HG02759 (cell line): ENCODE measurements around the gene RNASEL.

Experiments
- ATAC-seq: cut with Tn5 transposase; IDR thresholded peaks from one replicate; pipeline ENCODE4 v1.9.1; 2021; ENCODE audit warnings: mild to moderate bottlenecking, moderate library complexity; ENCODE audit not compliant: unreplicated experiment

RNASEL gene

DNA sequence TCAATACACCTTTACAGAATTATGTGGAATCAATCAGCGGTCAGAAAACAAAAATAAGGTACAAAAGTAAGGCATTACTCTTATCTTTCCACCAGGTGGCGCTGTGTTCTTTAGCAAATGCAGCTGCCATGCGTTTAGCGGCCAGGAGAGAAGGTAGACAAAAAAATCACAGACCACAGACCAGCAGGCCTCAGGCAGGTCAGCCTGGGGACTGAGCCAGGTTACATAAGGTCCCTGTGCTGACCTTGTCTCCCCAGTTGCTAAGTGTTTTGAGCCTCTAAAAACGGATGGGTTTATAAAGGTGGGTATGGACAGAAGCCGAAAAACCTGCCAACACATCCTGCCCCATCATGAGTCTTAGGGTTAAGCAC lies 12.3 kb upstream of the RNASEL start:
- ATAC-seq = no peak

- ATAC-seq = no peak
Measured at GRCh38 chr1:182600745-182601415, 11.8 kb upstream of the RNASEL start.

GRCh38 chr1:182600036-182600713 lies 11.1 kb upstream of the RNASEL start:
- no peak for ATAC-seq

DNA sequence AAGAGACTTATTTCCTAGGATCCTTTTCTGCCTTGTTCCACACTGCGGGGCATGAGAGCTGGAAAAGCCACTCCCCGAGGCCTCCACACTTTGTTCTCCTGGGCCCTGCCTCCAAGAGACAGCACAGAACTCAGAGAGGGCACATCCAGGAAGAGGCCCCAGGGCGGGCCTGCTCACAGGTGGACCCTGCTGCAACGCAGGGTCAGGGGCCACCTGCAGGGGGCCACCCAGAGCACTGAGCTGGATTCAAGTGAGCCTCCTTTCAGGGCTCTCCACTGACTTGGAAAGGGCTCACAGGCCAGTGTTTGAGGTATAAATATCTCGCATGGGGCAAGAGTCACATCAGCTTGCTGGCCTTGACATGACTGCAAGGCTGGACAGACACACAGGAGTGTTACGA lies 10.3 kb upstream of the RNASEL start:
- ATAC-seq = no peak

DNA sequence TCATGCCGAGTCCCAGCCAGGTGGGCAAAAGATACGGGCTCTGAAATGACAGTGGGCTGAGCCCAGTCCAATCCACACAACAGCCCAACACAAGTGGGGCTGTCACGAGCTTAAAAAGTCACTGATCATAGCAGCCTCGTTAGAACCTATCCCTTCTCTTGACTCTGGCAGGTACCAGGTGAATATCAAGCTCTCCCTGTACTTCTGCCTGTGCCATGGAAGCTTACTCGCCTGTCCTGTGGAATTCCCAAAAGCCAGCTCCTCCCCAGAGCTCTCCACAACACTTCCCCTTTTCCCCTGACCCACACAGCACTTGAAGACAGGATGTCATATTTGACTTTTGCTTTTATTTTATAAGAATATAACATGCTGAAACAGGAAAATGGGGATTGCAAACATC lies 9.2 kb upstream of the RNASEL start:
- no peak for ATAC-seq

DNA sequence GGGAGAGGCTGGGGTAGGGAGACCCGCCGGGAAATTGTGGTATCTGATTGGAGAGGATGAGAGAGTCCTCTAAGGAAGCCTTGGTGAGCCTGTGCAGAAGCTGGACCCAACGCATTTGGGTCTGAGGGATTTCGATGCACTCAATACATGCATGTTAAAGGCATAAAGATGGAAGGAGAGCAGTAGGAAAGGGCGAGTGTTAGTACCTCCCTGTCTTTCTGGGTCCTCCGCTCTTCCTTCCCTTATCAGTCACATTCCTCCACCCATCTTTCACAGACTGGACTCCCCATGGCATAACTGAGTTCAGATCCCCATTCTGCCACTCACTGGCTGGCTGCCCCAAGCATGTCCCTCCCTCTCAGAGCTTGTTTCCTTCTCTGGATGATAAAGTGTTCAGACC lies 7.9 kb upstream of the RNASEL start:
- ATAC-seq = no peak

DNA sequence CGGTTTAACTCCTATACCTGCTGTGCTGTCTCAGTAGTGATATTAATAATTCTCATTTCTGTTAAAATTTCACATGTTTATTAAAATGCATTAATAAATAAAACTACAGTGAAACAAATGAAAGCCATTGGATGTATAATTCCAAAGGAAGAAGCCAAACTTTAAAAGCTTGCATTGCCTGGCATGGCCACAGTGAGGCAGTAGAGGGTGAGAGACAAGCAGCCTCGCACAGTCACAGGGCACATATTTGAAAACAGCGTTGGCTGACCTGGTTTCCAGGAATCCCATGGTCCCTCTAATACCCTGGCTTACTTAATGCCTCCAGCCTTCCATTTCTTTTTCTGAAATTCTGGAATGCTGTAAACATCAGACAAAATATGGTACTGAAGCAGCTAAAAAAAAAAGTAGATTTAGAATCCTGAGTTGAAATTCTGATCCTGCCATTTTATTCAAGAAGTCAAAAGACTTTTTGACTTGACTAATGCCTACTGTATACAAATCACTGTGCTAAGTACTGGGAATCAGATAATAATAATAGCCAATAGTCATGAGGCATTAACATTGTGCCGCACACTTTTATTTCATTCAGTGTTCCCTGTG lies 6.7 kb upstream of the RNASEL start:
- no peak for ATAC-seq

DNA sequence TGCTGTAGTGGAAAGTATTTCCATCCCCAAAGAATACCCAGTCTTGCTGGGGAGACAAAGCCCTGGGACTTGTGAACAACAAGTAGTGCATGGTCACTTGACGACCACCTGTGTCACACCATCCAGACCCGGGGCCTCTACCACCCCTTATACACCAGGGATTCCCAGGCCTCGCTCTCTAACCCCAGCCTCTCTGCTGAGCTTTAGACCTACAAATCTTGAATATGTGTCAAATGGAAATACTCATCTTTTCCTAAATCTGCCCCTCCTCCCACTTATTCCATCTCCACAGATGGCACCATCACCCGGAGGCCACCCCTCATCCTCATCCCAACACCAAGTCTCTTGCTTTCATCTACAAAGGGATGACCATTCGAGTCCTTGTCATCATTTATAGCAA lies 875 bp upstream of the RNASEL start:
- ATAC-seq = no peak

- no peak for ATAC-seq
Measured at GRCh38 chr1:182589520-182589919, 464 bp upstream of the RNASEL start.

GRCh38 chr1:182587666-182588499 lies 1.2 kb downstream of the RNASEL start:
- no peak for ATAC-seq

- ATAC-seq = no peak
Measured at GRCh38 chr1:182587093-182587492, 2.0 kb downstream of the RNASEL start.

- no peak for ATAC-seq
Measured at GRCh38 chr1:182586380-182586779, 2.7 kb downstream of the RNASEL start.

GRCh38 chr1:182584746-182585145 lies 4.3 kb downstream of the RNASEL start:
- ATAC-seq = no peak

DNA sequence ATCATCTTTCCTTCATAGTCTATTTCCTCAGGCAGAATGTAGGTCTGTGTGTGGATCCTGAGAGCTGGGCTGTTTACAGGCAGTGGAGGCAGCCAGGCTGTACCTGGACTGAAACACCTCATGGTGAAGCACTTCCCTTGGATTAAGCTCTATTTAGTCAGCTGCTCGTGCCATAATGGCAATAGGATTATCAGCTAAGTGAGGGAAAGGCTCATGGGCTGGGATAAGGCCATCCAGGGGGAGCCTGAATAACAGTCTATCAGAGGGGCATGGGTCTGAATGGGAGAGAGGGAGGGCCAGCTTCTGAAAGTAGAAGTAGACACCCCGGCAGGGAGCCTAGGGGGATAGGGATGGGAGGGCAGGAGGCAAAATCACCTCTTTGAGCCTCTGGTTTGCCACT lies 8.3 kb downstream of the RNASEL start:
- ATAC-seq = no peak

GRCh38 chr1:182575540-182576149 lies 13.4 kb downstream of the RNASEL start:
- ATAC-seq = no peak

DNA sequence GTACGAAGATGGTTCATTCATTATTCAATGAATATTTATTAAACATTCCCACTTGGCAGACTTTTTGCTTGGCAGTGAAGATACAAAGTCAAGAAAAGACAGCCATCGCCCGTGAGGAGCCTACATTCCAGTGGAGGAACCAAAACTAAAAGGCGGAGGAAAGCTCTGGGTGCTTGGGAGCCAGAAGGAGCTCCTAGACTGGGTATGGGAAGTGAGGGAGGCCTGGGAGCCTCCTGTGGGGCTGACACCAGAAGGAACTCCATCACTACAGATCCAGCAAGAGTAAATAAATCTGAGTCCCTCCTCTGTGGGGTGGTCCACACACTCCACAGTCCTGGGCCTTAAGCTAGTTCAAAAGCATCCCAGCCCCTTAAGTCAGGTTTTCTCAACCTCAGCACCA lies 14.9 kb downstream of the RNASEL start:
- ATAC-seq = no peak

GRCh38 chr1:182570611-182570970 lies 18.5 kb downstream of the RNASEL start:
- no peak for ATAC-seq

DNA sequence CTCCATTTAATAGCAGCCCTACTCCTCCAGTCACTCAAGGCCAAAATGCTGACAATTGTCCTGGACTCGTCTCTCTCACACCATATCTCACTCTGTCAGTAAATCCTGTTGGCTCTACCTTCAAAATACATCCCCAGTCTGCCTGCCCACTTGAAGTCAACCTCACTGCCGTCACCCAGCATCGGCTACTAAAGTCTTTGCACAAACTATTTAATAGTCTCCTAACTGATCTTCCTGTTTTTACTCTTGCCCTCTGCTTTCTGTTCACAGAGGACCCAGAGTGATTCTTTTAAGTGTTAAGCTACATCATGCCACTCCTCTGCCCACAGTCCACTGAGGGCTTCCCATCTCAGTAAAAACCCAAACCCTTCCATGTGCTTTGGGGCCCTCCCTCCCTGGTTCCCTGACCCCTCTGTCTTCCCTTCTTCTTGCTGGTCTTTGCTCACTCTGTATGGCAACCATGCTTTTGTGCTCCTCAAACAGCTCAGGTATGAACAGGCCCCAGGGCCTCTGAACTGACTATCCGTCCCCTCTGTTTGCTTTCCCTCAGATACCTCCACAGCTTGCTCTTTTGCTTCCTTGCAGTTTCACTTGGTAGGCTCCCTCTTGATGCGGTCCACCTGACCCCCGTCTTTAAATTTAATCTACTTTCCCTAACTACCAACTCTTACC lies 19.0 kb downstream of the RNASEL start:
- no peak for ATAC-seq

DNA sequence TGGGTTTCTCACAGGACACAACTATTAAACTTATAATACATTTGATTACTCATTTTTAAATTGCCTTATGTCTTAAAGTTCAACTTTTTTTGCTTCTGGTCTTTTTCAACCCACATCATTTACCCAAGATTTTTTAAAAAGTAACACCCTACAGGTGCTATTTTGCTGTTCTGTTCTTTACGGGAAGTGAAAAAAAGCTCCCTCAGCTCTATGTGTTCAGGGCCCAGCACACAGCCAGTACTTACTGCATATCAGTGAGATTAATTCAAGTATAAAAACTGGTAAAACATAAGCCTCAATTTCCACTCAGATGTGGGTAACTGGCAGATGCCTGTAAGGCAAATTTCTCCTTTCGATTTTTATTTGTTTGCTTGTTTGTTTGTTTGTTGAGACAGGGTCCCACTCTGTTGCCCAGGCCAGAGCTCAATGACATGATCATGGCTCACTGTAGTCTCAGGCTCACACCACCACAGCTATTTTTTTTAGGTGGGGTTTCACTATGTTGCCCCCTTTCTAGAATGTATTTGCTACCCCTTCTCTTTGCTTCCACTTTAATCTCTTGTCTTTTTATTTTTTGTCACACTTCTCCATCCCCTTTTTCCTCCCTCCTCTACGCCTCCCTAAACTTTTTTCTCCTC lies 20.3 kb downstream of the RNASEL start:
- no peak for ATAC-seq

DNA sequence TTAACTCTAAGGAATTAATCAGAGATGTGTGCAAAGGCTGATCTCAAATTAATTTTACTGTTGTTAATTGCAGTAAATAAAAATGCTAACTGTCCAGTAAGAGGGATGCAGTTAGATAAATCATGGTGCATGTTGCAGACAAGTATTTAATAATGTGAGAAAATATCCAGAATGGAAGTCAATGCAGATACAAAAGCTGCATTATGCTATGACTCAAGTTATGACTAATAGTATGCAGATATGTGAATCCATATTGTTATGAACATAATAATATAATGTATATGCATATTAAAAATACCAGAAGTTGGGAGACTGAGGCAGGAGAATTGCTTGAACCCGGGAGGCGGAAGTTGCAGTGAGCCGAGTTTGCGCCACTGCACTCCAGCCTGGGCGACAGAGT lies 21.4 kb downstream of the RNASEL start:
- no peak for ATAC-seq
